Stimulated activated CD8-positive, alpha-beta memory T cell treated with anti-CD3 and anti-CD28 coated beads, Interleukin-7, amount 100 ng/mL, for 24 hours (primary cell): ENCODE measurements around the gene NXF1.
"Not testable (repeated sequence)": the region's sequence is repeated elsewhere in the genome, so short reads cannot be mapped to it uniquely, and the experiment has no call there.

Source experiments
- DNase-seq: peaks from one replicate; pipeline ENCODE4 v3.0.0-alpha.2; 2020; ENCODE audit warnings: low read depth

The NXF1 gene

DNA sequence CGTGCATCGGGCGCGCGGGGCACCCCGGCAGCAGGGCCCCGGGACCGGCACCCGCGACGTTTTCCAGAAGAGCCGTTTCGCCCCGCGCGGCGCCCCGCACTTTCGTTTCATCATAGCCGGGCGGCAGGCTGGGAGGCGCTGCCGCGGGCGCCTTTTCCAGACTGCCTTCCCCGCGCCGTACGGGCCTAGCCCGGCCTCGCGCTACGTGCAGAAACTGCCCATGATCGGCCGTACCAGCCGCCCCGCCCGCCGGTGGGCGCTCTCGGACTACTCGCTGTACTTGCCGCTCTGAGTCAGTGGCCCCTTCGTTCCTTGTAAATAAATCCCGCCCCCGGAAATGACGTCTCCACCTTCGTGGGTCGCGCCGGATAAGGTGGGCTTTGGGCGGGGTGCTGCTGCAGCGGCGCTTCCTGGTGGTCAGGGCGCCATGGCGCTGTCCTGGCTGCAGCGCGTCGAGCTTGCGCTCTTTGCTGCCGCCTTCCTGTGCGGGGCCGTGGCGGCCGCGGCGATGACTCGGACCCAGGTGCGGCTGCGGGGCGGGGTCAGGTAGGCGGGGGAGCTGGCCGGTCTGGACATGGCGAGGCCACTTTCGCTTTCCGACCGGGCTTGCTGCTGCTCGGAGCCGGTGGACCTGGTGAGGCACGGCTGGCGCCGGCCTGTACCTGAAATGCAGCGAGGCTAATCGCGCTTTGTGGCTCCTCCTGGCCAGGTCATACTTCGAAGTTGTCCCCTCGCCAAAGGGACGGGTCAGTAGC lies 18.1 kb downstream of the NXF1 start, which contains the start of gene TMEM179B:
TSS of gene TMEM179B (plus strand) at position 398 of the 755 bp plus-strand sequence. CDS start at position 428, 30 bp downstream.
- DNase-seq, result peak; percentile 99

DNA sequence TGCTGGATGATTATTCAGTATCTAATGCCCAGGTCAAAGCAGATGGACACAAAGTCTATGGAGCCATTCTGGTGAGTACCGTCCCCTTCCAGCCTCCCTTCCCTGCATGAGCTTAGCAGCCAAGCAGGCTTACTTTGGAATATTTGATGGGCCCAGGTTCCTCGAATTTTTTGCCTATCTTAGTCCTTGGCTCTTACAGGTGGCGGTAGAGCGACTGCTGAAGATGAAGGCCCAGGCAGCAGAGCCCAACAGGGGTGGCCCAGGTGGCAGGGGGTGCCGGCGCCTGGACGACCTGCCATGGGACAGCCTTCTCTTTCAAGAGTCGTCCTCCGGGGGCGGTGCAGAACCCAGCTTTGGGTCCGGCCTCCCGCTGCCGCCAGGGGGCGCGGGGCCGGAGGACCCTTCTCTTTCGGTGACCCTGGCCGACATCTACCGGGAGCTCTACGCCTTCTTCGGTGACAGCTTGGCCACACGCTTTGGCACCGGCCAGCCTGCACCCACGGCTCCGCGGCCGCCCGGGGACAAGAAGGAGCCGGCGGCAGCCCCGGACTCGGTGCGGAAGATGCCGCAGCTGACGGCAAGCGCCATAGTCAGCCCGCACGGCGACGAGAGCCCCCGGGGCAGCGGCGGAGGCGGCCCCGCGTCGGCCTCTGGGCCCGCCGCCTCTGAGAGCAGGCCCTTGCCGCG lies 18.8 kb downstream of the NXF1 start:
- DNase-seq, result peak; percentile 70

DNA sequence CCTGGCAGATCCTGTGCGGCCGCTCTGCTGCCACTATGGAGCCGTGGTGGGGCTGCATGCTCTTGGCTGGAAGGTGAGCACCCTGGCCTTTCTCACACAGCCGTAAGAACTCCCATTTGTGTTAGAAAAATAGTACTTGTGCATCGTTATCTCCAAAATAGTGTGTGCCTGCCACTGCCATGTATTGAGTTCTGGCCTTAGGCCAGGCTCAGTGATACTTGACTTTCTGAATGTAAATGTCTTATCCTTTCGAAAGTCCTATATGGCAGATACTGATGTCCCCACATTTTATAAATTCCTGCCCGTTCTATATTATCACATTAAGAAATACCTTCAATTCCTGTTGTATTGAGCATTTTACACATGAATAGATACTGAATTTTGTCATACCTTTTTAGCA lies 22.5 kb downstream of the NXF1 start:
- DNase-seq, result no peak

DNA sequence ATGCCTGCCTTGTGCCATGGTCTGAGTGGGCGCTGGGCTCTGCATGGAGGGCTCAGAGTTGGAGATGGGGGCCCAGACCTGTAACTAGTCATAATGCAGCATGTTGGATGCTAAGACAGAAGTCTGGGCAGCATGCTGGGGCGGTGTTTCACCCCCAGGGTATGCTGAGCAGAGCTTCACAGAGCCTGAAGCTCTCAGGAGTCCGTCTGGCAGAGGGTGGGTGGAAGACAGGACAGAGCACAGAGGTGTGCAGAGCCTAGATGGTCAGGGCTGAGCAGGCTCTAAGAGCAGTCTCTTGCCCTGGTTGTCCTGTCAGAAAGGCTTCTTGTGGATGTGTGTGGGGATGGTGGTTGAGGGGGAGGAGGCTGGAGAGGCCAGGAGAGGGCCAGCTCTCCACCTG lies 26.8 kb downstream of the NXF1 start:
- no peak for DNase-seq

DNA sequence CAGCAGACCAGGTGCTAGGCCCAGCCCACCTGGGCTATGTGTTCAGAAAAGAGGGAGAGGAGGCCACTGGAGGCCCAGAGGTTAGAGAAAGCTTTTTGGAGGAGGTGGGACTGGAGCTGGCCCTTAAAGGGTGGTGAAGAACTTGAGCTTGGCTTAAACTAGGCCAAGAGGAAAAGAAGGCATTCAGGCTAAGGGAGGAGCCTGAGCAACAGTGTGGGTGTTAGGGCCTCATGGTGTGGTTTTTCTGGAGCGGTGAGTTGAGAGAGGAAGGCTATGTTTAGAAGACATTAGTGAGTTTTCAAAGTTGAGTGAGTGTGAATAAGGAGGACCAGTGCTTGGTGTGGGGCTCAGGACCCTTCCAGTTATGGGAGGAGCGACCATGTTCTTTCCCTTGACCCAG lies 27.9 kb downstream of the NXF1 start:
- DNase-seq, result no peak

DNA sequence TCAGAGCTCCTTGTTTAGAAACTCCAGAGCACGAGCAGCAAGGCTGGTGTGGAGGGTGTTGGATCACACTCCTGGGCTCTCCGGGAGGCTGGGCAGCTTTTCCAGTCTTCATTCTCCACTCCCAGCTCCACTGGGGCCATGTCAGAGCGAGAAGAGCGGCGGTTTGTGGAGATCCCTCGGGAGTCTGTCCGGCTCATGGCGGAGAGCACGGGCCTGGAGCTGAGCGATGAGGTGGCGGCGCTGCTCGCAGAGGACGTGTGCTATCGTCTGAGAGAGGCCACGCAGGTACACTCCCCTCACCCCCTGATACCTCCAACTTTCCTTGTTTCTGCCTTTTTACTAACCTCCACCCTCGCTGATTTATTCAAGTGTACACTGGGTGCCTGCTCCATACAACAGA lies 29.6 kb downstream of the NXF1 start:
- DNase-seq, result no peak

DNA sequence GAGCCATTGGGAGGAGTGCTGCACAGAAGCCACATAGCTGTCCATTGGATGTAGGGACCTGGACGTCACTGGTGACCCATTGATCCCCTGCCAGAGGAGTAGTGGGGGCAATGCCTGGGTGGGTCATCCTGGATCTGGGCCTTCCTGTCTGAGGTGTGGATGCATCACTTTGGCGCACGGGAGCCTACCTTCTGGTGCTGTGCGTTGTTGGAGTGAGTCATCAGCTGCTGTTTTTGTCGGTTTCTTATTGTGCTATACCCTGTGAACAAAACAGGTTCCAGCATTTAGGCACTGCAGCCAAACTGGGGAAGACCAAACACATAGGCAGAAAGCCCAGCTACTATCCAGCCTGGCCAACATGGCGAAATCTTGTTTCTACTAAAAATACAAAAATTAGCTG lies 30.8 kb downstream of the NXF1 start:
- no peak for DNase-seq

DNA sequence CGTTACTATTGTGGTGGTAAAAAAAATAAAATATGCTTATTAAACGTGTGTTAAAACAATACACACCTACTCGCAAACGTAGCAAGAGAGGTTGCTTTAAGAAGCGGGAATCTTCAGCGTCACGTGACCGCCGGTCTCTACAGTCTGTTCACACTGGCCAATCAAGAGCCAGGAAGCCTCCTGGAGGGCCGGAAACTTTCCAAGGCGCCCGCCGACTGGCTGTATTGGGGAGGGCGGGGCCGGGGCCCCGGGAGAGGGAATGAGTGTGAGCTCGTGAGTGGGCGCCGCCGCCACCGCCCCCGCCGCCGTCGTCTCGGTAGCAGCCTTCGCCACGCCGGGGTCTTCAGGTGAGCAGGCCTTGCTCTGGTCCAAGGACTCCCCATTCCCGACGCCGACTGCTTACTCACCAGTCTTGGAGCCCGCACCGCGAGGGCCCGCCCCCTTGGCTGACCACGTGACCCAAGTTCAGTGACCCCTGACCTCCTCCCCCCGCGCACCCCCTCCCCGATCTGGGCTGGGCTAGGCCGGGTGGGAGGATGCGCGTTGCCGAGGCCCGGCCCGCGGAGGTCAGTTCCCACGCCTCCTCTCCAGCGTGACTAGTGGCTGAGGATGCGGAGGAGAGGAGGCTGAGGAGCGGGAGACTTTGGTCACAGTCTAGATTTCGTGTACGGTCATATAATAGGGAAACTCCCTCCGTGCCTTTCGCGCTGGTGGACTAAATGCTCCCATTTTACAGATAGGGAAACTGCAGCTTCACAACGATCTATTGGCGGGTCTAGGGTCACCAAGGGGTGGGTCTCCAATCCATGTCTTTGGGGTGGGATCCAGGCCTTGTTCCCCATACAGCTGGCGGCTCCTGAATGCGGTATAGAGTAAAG lies 33.9 kb downstream of the NXF1 start, which contains the start of gene TAF6L:
TSS of gene TAF6L (plus strand) at position 253 of the 878 bp plus-strand sequence. CDS start 4,388 bp downstream, outside the sequence.
- peak; percentile 91 for DNase-seq

DNA sequence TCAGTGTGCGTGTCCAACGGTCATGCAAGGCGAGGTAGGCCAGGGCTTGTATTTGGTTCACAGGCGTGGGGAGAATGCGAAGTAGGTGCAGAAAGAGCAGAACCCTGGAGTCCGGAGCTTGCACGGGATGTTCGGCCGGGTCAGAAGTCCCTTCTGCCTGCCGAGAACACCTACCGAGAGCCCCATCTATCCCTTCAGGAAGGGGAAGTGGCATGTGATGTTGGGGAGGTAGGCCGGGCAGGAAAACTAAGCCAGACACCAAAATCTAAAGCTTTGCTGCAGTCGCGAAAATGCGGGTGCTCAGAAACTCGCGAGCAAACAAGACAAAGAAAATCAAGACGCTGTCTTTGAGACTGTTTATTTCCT lies 34.5 kb downstream of the NXF1 start:
- DNase-seq, result no peak

DNA sequence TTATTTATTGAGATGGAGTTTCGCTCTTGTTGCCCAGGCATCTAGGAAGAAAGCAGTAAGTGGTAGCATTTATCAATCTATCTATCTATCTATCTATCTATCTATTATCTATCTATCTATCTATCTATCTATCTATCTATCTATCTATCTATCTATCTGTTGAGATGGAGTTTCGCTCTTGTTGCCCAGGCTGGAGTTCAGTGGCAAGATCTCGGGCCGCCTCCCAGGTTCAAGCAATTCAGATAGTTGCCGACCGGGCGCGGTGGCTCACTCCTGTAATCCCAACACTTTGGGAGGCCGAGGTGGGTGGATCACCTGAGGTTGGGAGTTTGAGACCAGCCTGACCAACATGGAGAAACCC lies 44.4 kb downstream of the NXF1 start:
- DNase-seq, result not testable (repeated sequence)

DNA sequence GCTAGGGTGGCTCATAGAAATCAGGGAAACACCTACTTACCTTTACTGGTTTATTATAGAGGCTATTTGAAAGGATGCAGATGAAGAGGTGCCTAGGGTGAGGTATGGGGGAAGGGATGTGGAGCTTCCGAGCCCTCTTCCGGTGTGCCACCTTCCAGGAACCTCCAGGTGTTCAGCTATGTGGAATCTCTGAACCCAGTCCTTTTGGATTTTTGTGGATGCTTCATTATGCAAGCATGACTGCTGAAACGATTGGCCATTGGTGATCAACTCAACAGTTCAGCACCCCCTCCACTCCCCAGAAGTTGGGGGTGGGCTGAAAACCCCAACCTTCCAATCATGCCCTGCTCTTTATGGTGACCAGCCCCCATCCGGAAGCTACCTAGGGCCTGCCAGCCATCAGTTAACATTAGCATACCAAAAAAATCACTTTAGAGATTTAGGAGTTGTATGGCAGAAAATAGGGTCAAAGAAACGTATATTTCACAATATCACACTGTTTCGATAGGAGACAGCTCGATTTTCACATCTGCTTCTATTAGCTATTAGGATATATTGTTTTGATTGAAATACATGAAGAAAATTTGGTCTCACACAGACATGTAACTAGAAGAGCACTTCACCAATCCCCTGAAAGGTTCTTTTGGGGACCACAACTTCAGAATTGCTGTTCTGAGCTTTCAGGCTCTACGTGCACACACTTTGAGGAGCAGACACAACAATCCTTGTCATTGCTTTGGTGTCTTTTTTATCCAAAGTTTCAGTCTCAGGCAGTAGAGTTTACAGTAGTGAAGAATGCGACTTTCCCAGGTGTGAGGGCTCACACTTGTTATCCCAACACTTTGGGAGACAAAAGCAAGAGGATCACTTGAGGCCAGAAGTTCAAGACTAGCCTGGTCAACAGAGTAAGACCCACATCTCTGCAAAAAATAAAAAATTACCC lies 47.1 kb downstream of the NXF1 start:
- no peak for DNase-seq

DNA sequence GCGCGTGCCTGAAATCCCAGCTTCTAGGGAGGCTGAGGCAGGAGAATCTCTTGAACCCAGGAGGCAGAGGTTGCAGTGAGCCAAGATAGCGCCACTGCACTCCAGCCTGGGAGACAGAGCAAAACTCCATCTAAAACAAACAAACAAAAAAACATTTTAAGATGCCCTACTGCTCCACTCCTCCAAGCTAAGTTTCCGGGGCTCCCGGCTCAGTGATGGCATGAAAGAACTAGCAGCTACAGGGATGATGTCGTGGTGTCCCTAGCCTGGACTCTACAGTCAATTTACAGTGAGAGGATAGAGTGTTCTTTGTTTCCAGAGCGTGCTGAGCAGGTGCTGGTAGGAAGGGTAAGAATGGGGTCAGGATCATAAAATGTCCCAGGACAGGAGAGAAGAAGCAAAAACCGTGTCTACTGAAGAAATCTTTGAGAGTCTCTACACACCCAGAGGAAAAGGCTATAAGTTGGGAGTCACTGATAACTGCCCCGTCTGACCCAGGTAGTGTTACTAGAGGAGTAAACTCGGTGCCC lies 50.1 kb downstream of the NXF1 start:
- no peak for DNase-seq

DNA sequence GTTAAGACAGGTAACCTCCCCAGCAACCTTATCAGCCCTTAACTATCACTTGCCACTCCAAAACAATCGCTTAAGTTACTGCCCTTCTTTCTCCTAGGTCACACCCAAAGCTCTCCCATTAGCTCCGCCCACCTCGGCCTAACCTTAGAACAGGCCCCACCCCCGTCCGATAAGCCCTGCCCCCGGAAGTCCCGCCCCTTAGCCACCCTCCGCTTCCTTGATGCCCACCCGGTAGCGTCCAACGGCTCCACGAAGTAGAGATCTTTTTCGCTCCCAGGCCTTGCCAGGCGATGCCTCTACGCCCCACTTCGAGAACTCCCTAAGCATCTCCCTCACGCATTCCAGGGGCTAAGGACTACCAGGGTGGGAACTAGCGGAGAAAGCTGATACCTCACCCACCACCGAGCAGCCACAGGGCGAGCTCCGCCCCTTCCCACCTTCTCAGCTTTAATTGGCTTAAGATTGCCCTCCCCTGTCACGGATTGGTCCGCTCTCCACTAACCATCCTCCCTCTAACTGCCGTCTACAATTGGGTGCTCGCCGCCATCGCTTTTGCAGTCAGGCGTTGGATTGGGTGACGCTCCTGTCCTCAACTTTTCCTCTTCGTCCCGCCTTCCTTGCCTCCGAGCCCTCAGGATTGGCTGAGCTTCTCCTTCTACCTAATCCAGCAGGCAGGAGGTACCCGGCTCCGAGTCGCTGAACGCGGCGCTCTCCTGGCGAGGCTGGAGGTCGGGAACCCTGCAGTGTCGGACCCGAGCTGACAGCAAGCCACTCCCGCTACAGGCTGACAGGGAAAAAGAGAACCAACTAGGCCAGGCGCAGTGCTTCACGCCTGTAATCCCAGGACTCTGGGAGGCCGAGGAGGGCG lies 51.3 kb downstream of the NXF1 start, which contains the start of gene ZBTB3:
TSS of gene ZBTB3 (minus strand) at position 425 of the 868 bp plus-strand sequence. CDS start 496 bp downstream, outside the sequence.
- peak; percentile 95 for DNase-seq

DNA sequence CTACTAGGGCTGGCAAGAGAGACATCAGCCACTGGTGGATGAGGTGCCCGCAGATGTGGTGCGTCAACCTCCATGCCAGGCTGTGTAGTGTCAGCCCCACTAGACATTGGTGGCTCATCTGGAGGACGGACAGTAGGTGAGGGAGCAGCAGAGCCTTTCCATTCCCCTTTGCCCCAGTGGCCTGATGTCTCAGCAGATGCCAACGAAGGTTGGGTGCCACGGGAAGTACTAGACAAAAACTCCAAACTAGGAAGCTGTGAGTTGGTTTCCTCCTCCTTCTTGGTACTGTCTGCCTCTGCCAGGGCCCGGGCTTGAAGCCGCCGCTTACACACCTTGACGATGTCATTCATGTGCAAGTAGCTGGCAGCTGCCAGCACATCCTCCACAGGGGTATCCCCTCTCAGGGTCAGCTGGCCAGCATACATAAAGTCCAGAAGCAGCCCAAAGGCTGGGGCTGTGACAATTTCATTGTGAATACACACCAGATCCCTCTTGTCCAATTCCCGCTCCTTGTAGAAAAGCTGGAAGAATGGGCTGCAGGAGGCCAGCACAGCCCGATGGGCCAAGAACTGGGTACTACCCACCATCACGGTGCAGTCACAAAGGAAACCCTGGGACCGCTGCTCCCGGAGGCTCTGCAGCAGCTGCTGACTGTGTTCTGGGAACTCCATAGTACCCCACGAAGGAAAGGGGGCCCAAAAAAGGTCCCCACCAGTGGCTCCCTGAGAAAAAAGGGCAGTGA lies 52.1 kb downstream of the NXF1 start:
- DNase-seq, result no peak

DNA sequence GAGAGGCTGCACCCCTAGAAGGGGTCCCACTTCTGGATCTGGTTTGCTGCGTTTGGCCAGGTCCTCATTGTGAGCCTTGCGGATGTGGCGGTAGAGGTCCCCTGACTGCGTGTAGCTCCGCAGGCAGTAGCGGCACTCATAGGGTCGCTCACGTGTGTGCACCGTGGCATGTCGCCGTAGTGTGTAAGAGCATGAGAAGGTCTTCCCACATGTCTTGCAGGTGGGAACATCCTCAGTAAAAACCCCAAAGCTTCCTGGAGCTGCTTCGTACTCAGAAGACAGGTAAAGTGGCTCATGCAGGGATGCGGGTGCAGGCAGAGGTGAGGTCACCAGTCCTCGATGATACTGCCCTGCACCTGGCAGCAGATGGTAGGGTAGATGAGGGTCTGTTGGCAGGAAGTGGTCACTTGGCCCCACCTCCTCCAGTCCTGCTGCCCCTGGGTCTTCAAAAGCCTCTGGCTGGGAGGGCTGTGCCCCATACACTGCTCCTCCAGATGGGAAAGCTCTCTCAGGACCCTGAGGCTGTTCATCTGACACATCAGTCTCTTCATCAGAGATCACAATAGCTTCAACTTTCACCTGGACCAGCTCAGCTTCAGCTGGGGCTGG lies 53.0 kb downstream of the NXF1 start:
- no peak for DNase-seq

DNA sequence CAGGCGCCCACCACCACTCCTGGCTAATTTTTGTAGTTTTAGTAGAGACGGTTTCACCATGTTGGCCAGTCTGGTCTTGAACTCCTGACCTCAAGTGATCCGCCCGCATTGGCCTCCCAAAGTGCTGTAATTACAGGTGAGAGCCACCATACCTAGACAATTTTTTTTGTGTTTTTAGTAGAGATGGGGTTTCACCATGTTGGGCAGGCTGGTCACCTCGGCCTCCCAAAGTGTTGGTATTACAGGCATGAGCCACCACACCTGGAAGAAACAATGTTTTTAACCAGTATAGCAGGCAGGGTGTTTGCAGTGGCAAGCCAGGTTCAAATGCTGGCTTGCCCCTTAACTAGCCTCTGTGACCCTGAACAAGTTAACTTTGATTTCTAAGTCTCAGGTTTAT lies 55.3 kb downstream of the NXF1 start:
- DNase-seq, result not testable (repeated sequence)

DNA sequence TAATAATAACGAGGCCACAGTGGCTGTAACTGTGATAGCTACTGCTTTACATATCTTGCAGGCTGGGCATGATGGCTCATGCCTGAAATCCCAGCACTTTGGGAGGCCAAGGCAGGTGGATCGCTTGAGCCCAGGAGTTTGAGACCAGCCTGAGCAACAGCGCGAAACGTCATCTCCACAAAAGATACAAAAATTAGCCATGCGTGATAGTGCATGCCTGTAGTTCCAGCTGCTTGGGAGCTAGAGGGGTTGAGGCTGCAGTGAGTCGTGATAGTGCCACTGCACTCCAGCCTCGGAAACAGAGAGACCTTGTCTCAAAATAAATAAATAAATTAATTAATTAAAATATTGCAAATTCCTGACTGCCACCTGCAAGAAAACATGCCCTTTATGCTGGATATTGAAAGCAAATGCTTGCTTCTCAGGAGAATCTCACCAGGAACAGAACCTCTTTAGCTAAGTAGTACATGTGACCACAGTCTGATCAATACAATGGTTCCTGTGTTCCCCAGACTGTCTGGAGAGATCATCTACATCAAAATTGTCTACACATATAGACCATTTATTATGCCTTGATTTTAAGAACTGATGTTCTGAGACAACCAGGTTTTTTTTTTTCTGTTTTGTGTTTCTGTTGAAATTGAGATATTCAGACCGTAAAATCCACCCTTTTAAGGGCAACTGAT lies 57.6 kb downstream of the NXF1 start:
- no peak for DNase-seq
